GM18499 (cell line): ENCODE measurements around the gene ZDHHC11B.
"Not testable (repeated sequence)": the region's sequence is repeated elsewhere in the genome, so short reads cannot be mapped to it uniquely, and the experiment has no call there.

Experiments
- ATAC-seq: cut with Tn5 transposase; IDR thresholded peaks from one replicate; pipeline ENCODE4 v1.9.1; 2021; ENCODE audit warnings: moderate number of reproducible peaks; ENCODE audit not compliant: insufficient read depth, unreplicated experiment

Gene ZDHHC11B, protein sequence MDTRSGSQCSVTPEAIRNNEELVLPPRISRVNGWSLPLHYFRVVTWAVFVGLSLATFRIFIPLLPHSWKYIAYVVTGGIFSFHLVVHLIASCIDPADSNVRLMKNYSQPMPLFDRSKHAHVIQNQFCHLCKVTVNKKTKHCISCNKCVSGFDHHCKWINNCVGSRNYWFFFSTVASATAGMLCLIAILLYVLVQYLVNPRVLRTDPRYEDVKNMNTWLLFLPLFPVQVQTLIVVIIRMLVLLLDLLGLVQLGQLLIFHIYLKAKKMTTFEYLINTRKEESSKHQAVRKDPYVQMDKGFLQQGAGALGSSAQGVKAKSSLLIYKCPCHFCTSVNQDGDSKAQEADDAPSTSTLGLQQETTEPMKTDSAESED

DNA sequence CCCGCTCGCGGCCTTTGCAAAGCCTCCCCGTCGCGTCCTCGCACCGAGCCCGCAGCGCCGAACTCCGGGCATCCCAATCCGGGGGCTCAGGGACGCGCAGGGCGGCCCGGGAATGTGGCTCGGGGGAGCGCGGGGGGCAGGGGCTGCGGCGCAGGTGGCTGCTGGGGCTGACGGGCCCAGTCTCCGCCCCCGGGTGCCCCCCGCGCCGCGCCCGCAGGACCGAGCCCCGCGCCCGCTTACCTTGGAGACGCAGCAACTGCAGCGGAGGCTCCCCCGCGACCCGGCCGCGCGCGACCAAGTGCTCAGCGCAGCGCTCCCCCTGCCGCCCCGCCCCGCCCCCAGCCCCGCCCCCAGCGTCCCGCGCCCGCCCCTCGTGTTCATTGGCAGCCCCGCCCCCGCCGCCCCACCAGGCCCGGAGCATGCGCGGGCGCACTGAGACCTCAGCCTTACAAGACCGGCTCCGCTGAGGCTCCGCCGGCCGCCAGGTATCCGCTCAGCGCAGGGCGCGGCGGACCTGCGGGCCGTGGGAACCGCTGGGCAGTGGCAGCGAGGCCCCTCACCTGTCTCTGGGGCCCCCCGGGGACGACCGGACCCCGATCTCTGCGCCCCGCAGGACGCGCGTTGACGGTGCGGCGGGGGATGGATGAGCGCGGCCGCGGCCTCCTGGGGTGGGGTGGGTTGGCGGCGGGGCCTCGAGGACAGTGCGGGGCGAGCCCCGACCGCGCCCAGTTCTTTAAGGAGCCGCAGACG is at the start of gene ZDHHC11B:
Gene ZDHHC11B, minus strand, starts transcription at position 302 of the 750 bp plus-strand sequence. CDS start 17,810 bp downstream, outside the sequence.
- ATAC-seq = not testable (repeated sequence)

DNA sequence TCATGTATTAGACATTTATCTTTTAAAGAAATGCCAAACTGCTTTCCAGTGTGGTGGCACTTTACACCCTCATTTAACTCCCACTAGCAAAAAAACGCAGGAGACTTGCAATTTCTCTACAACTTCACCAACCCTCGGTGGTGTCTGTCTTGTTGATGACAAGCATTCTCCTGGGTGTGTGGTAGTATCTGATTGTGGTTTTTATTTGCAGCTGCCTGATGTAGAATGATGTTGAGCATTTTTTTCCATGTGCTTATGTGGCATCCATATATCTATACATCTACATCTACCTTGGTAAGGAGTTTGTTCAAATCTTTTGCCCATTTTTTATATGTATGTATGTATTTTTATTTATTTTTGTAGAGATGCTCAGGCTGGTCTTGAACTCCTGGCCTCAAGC is 49.5 kb upstream of the ZDHHC11B start:
- not testable (repeated sequence) for ATAC-seq

DNA sequence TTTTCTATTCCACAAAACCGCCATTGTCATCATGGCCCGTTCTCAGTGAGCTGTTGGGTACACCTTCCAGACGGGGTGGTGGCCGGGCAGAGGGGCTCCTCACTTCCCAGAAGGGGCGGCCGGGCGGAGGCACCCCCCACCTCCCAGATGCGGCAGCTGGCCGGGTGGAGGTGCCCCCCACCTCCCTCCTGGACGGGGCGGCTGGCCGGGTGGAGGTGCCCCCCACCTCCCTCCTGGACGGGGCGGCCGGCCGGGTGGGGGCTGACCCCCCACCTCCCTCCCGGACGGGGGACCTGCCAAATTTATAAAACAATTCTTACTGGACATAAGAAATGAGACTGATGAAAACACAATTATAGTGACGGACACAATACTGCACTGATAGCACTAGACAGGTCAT is 43.7 kb upstream of the ZDHHC11B start:
- not testable (repeated sequence) for ATAC-seq

DNA sequence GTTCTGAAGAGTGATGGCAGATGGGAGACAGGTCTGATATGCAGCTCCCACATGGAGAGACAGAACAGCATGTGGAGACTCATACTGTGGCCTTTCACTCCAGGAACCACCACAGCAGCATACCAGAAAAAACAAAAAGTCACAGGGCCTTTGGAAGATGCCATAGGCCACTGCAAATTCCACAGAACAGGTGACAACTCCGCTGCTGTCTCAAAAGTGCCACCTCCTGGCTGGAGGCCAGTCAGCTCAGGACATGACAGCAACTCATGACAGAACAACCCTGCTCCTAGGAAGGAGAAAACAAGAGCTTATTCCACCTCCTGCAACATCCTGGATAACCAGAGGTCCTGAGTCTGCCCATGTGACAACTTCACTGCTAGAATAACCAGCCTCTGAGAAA is 41.0 kb upstream of the ZDHHC11B start:
- not testable (repeated sequence) for ATAC-seq

DNA sequence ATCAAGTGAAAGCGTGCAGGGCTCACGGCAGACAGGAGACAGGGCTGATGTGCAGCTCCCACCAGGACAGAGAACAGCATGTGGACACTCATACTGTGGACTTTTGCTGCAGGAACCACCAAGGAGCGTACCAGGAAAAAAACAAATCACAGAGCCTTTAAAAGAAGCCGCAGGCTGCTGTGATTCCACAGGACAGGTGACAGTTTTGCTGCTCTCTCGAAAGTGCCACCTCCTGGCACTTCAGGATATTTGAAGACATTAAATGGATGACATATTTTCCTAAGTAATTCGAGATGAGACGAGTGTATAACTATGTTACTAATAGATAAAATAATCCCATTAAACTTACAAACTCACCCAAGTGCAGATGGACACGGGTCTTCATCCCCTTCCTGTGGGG is 37.0 kb upstream of the ZDHHC11B start:
- no peak for ATAC-seq

DNA sequence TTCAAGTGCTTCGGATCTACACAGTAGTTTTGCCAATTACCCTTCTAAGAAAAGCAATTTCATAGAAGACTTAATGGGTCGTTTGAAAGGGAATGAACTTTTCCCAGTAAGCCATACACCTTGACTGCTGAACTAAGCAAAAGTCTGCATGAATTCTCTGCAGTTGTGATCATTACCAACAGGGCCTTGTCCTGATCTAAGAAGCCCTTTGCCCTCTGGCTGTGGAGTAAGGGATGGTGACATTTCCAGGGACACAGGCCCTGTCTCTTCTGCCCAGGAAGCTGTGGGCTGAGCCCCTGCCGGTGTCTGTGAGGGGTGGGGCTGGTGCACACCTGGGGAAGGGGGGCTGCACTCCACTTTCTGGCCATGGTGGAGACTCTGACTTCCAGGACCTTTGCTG is 35.7 kb upstream of the ZDHHC11B start:
- no peak for ATAC-seq

DNA sequence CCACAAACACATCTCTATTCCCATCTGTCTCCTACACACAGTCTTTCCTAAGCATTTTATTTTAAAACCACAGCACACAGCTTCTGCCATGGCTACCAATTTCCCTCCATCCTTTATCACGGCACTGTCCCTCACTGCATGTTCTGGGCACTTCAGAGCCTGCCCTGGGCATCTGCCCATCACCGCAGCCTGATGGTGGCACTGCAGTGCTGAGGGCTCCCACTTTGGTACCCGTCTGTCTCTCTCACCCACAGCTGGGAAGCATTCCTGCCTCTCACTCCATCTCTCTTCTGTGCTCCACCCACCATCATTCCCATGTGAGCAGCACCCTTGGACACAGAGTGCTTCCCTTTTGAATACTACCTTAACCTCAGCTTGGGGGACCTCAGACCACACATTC is 34.5 kb upstream of the ZDHHC11B start:
- no peak for ATAC-seq

DNA sequence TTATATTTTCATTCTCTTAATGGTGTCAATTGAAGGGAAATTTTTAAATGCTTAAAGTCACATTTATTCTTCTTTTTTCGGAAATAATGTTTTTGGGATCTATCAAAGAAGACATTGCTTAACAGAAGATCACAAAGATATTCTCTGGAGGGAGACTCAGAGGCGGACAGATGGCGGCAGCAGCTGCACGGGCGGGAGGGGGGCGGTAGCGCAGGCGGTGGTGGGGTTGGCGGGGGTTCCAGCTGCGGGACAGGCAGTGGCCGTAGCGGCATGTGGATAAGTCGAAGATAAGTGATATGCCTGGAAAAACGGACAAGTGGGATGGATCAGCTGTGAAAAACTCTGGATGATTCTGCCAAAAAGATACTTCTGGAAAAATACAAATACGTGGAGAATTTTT is 31.6 kb upstream of the ZDHHC11B start:
- no peak for ATAC-seq

DNA sequence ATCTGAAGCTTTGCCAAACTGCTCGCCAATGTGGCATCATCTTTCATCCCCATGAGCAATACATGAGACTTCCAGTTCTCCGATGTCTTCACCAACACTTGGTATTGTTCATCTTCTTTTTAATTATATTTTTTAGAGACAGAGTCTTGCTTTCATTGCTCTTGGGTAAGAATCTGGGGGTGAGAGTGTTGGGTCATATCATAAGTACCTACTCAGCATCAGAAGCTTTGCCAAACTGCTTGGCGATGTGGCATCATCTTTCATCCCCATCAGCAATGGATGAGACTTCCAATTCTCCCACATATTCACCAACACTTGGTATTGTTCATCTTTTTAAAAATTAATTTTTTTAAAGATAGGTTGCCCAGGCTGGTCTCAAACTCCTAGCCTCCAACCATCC is 30.9 kb upstream of the ZDHHC11B start:
- no peak for ATAC-seq

DNA sequence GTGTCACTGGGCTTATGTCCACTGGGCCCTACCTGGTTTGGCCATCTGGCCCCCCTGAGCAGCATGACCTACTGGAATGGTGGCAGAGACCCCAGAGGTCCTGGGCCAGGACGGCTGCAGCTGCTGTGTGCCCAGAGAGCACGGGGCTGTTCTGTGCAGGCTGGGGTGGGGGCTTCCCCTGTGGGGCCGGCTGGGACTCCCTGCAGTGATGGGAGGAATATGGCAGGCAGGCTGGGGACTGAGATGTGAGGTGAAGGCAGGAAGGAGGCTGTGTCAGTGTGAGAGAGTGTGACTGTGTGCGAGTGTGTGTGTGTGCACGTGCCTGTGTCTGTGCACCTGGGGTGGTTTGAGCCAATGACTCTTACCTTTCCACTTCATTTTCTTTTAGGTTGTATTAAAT is 29.0 kb upstream of the ZDHHC11B start:
- not testable (repeated sequence) for ATAC-seq

DNA sequence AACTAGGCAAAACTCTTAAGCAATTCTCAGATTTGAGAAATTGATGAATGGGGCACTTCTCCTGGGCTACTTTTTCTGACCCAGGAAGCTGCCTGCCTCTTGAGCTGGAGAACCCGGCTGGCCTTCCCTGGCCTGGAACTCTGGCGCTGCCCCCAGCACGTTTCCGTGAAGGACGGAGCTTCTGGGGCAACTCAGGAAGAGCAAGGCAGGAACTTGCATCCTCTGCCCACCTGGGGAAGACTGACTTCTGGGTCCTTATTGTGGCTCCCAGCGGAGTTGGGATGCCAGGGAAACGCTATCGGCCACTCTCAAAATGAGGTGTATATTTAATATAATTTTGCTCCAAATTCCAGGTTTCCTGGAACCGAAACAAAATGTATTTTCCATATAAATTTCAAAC is 26.9 kb upstream of the ZDHHC11B start:
- ATAC-seq = not testable (repeated sequence)

DNA sequence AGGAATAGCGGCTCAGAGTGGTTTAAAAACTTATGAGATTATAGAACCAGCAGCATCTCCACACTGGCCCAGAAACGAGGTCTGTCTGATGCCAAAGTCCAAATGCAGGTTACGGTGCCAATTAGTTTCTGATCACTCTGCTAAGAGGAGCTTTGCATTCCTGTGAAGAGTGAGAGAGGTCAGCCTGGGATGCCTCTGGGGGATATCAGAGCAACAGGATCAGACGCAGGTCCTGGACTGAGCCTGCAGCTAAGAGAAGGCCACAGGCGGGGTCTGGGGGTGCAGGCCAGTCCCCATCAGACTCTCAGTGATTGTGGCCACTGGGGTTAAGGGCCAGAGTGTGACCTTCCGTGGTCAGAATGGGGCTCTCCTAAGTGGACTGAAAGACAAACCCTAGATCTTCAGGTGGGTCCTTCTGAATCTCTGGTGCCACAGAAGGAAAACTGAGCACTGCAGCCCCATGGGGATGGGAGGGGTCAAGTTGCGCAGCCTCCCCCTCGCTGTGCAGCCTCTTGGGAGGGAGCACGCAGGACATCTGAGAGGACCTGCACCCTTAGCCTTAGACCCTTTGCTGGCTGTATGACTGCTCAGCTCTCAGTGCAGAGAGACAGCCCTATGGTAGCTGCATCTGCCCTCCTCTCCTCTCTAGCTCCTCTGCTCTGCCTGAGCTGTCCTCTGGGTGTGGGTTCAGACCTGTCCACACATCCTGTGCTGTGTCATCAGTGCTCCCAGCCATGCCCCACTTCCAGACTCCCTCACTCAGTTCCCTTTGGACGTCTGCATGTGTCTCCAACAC is 23.4 kb upstream of the ZDHHC11B start:
- not testable (repeated sequence) for ATAC-seq

DNA sequence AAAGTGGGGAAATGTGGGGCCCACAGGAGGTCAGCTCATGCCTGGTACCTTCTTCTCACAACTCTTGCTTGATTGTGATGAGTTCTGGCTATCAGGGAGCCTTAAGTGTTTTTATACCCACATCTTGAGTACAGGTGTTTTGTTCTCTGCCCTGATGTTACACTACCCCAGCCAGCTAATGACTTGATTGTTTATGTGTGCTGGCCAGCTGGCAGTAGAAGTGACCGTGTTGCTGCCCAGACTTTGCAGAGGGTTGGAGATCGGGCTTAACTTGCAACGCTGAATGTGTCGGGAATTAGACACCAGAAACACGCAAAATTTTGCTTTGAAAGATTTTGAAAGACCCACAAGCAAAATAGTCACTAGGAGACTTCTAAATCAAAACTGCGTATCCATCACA is 16.9 kb upstream of the ZDHHC11B start:
- ATAC-seq = no peak

DNA sequence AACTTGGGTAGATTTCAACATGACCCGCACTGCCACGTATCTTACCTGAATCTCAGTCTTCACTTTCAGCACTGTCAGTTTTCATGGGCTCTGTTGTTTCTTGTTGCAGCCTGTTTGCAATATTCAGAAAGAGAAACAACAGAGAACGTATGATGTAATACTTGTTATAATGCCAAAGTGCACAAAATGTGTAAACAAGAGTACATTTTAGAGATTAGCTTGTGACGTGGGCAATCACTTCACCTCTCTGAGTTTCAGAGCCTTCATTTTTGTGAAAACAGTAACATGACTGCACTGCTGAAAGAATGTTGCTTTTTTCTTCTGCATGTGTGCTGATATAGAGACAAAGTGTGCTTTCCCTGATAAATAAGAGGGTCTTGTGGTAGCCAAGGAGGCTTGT is 16.5 kb upstream of the ZDHHC11B start:
- ATAC-seq = not testable (repeated sequence)

DNA sequence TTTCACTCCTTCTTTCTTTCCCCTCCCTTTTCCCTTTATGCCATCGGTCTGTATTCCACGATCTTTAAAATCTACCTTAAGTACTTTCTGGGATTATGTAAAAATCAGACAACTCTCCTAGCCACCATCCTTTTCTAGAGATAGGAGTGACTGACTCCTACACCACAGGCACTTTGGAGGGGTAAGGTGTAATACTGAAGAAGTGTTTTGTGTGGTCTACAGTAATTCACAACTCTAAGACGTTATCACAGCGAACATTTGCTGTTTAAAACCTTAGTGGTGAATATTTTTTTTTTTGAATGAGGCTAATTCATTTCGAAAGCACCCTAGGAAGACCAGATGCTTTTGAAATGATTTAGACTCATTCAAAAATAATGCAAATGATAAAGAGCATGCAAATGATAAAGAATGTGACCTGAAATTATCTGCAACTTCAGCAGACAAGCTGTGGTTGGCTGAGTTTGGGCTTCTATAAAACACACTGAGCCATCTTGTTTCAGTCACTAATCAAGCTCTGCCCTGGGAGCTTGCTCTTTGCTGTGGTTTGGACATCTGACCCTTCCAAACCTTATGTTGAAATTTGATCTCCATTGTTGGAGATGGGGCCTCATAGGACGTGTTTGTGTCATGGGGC is 14.1 kb upstream of the ZDHHC11B start:
- ATAC-seq = not testable (repeated sequence)

DNA sequence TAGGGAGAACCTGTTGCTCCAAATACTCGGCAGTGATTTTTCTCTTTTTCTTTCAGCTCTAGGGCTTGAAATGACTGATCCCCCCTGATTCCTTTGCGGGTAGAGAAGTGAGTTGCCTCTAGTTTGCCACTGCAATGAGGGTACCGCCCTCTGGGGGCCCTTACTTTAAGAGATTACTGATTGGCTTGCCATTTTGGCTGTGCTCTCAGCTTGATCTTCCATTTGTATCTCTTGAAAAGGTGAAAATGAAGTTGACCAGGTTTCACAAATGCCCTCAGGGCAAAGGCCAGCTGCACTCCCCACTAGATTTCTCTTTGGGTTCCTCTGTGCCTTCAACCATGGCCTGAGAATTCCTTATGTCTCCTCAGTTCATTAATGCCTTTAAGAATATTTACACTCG is 13.5 kb upstream of the ZDHHC11B start:
- ATAC-seq = not testable (repeated sequence)

DNA sequence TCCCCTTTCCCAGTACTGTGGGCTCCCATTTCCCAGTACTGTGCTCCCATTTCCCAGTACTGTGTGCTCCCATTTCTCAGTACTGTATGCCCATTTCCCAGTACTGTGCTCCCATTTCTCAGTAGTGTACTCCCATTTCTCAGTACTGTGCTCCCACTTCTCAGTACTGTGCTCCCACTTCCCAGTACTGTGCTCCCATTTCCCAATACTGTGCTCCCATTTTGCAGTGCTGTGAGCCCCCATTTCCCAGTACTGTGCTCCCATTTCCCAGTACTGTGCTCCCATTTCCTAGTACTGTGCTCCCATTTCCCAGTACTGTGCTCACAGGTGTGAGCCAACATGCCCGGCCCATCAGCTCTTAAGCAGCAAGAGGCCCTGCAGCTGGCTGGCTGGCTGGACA is 11.3 kb upstream of the ZDHHC11B start:
- ATAC-seq = not testable (repeated sequence)

DNA sequence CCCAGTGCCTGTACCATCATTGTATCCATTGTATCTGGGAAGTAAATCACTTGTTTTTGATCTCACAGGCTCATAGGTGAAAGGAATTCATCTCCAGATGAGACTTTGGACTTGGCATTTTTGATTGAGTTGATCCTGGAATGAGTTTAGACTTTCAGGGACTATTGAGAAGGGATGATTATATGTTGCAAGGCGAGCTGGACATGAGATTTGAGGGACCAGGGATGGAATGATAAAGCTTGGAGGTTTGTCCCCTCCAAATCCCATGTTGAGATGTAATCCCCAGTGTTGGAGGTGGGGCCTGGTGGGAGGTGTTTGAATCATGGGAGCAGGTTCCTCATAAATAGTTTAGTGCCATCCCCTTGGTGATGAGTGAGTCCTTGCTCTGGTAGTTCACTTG is 10.4 kb upstream of the ZDHHC11B start:
- ATAC-seq = not testable (repeated sequence)

DNA sequence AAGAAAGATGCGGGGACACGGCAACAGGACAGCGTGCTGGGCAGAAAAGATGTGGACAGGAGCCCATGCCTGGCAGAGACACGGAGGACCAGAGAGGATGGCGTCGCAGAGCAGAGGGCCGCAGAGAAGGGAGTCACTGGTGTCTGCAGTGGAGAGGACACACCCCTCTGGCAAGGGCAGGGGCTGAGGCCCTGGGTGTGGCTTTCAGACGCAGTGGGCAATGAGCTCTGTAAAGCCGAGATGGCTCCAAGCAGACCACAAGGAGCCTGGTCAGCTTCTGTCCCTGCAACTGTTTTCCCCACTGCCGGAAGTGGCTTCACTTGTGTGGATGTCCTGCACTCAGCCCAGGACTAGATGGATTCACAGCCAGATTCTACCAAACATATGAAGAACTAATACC is 4.2 kb upstream of the ZDHHC11B start:
- not testable (repeated sequence) for ATAC-seq

DNA sequence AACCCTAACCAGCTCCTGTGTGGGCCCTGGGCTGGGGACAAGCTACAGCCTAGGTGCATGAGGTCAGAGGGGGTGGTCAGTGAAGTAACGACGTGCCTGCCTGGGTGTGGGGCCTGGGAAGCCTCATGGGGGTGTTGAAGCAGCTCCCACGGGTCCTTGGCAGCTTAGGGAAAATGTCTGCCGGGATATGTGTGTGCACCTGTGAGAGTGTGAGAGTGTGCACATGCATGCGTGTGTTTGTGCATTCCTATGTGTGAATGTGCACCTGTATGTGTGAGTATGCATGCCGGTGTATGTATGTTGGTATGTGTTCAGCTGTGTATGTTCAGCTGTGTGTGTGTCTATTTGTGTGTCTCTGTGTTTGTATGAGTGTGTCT is 3.3 kb upstream of the ZDHHC11B start:
- ATAC-seq = not testable (repeated sequence)
